HG03108 (cell line): ENCODE data around the gene CCDC190.
A peak's percentile ranks its signal among the peaks of the same experiment; 100 is the strongest.
"Not testable (repeated sequence)": the region's sequence is repeated elsewhere in the genome, so short reads cannot be mapped to it uniquely, and the experiment has no call there.

Experiments used
- ATAC-seq: cut with Tn5 transposase; IDR thresholded peaks from one replicate; pipeline ENCODE4 v1.9.1; 2021; ENCODE audit warnings: moderate library complexity; ENCODE audit not compliant: unreplicated experiment

Gene CCDC190

GRCh38 chr1:162838863-162839262 is 22.1 kb downstream of the CCDC190 start:
- ATAC-seq: no peak

- peak; percentile 85 for ATAC-seq
Measured at GRCh38 chr1:162835157-162835899, 25.6 kb downstream of the CCDC190 start.

GRCh38 chr1:162832470-162832869 is 28.5 kb downstream of the CCDC190 start:
- ATAC-seq: no peak

- ATAC-seq: no peak
Measured at GRCh38 chr1:162829268-162829667, 31.7 kb downstream of the CCDC190 start.

GRCh38 chr1:162823771-162824525 is 37.0 kb downstream of the CCDC190 start:
- no peak for ATAC-seq

GRCh38 chr1:162823231-162823630 is 37.7 kb downstream of the CCDC190 start:
- ATAC-seq: no peak

GRCh38 chr1:162822391-162823200 is 38.4 kb downstream of the CCDC190 start:
- no peak for ATAC-seq

GRCh38 chr1:162818666-162819065 is 42.3 kb downstream of the CCDC190 start:
- ATAC-seq: not testable (repeated sequence)

GRCh38 chr1:162818136-162818535 is 42.8 kb downstream of the CCDC190 start:
- not testable (repeated sequence) for ATAC-seq

- ATAC-seq: not testable (repeated sequence)
Measured at GRCh38 chr1:162812357-162812756, 48.6 kb downstream of the CCDC190 start.

- not testable (repeated sequence) for ATAC-seq
Measured at GRCh38 chr1:162807503-162807902, 53.5 kb downstream of the CCDC190 start.
